Pancreas (tissue), 10 donors: ENCODE results near the gene ZBTB16. TPM values are rescaled to one million over a fixed set of nuclear protein-coding genes. Genes with fewer than 3 reads are reported as not detected.
A peak's percentile ranks its signal among the peaks of the same experiment; 100 is the strongest.

Source experiments
- ATAC-seq, 4 donors: fragments of 200-7000 bp; cut with Tn5 transposase; one replicate each; pipeline versions ENCODE4 v1.8.0 to v1.9.1; 2020; ENCODE audit warnings: mild to moderate bottlenecking in 4 of 4, moderate library complexity in 4 of 4
- DNase-seq, 6 donors: peaks; one replicate each; pipeline ENCODE4 v3.0.0-alpha.2; 2020
- FAIRE-seq: peaks from 2 replicates; lab custom pipeline; 2012; peaks lifted over from hg19 to GRCh38; lab: Jason Lieb, UNC
- H3K27ac ChIP-seq, 4 donors: fragments of 200-600 bp; sonication (generic); 1 replicate in 3 of 4; 2 replicates in 1 of 4; pipeline versions ENCODE4 v1.5.0 to v1.8.0; 2020
- H3K27me3 ChIP-seq, 4 donors: fragments of 200-600 bp; one replicate each; pipeline ENCODE4 v1.8.0; 2021
- H3K36me3 ChIP-seq, 3 donors: fragments of 200-600 bp; sonication (generic) in 1 of 3; one replicate each; pipeline versions ENCODE4 v1.5.0 to v1.8.0; 2020 to 2021
- H3K4me1 ChIP-seq, 3 donors: fragments of 200-600 bp; one replicate each; pipeline ENCODE4 v1.8.0; 2021
- H3K4me3 ChIP-seq, 4 donors: fragments of 200-600 bp; sonication (generic) in 2 of 4; one replicate each; pipeline versions ENCODE4 v1.5.0 to v1.8.0; 2020 to 2021
- H3K9me3 ChIP-seq, 4 donors: fragments of 200-600 bp; one replicate each; pipeline ENCODE4 v1.8.0; 2021
- WGBS, 2 donors: extraction: QIAGEN DNeasy Blood & Tissue Kit; methylation state at CpG; one replicate each; pipeline ENCODE4 v1.1.7; 2013; 5-methylcytosine and 5-hydroxymethylcytosine counted together
- intact Hi-C, 3 donors: fragments of 100-400 bp; cut with DNase I; formaldehyde crosslinking; loops; one replicate each; pipeline versions ENCODE4 v1.11.1 to v1.14.2; 2022
- polyA plus RNA-seq, 2 donors: library from polyadenylated mRNA; stranded (reverse); fragments of 200-250 nt; gene quantifications; one replicate each; pipeline ENCODE4 v1.2.3, GENCODE V29; 2013
- total RNA-seq, 6 donors: library from RNA; stranded (reverse); fragmentation: NEBNext Ultra II Directional in 4 of 6; extraction: Animal tissue kit (Norgen Biotek cat#: 25700) in 4 of 6; gene quantifications; one replicate each; pipeline versions ENCODE4 v1.2.1 to v1.2.4, GENCODE V29; 2021 to 2023
- TF ChIP-seq, protein P1 (sequence below), 4 donors: fragments of 200-600 bp; sonication (generic) in 3 of 4; IDR thresholded peaks; one replicate each; pipeline versions ENCODE4 v1.5.0 to v1.8.0; 2021; ENCODE audit warnings: antibody characterized with exemption in 4 of 4
- donor health status: healthy with polysubstance abuse.
- donor health status: DM: no; HTN: no; CAD: no; lungs with moderate emphysema.
- donor health status: DM: no; HTN: no; CAD: no.
- donor health status: control.
- donor health status: control.
- donor health status: Bipolar disorder and iron deficiency.
- donor health status: DM: yes; HTN: yes; CAD: no.
- donor health status: DM: no; HTN: no; CAD: no.
- donor health status: DM: no; HTN: no; CAD: no.
- donor health status: DM: yes; HTN: yes; CAD: no.

ZBTB16 gene
- total and polyA plus RNA-seq, 8 donors, result 8.1 to 76.4 (median 42.3) TPM

DNA sequence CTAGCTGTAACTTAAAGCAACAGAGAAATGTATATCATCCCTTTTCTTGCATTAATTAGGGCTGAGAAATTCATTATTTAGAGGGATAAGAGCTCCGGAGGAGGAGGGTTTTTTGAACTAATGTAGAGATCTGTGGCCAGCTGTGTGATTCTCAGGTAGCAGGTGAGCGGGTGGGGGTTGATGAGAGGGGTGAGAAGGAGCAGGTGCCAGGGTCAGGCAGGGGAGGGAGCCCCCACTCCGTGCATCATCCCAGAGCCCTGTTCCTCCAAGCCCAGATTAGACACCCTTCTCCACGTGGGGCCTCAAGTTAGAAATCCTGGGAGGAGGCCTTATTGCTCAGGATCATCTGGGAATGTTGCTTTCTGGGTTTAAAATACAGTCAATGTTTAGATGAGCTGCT lies 24.9 kb downstream of the ZBTB16 start:
- TF ChIP-seq, protein P1, sequence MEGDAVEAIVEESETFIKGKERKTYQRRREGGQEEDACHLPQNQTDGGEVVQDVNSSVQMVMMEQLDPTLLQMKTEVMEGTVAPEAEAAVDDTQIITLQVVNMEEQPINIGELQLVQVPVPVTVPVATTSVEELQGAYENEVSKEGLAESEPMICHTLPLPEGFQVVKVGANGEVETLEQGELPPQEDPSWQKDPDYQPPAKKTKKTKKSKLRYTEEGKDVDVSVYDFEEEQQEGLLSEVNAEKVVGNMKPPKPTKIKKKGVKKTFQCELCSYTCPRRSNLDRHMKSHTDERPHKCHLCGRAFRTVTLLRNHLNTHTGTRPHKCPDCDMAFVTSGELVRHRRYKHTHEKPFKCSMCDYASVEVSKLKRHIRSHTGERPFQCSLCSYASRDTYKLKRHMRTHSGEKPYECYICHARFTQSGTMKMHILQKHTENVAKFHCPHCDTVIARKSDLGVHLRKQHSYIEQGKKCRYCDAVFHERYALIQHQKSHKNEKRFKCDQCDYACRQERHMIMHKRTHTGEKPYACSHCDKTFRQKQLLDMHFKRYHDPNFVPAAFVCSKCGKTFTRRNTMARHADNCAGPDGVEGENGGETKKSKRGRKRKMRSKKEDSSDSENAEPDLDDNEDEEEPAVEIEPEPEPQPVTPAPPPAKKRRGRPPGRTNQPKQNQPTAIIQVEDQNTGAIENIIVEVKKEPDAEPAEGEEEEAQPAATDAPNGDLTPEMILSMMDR (IDR thresholded peaks at IDR 0.05), result no peak
- Histone ChIP-seq H3K27ac (peak overlapping the region; percentile 51 to 68 (median 56)), H3K27me3 (no peaks in the 10 kb centered on the region), H3K4me3 (no peak overlapping the region), H3K36me3 (peaks cover 0 to 7% (median 2%) of the 10 kb centered on the region in 3 donors), H3K4me1 (peaks cover 58 to 87% (median 75%) of the 10 kb centered on the region in 3 donors), H3K9me3 (no peaks in the 10 kb centered on the region)
- intact Hi-C loops, result no loop called here
- DNase-seq (peak in 5 of 6 donors; percentile 56 to 82 (median 74)), FAIRE-seq (no peak), ATAC-seq (peak; percentile 33 to 59 (median 51))
- WGBS, 2 donors, result 20 to 21% methylated on average over 4 of the region's 4 CpGs

DNA sequence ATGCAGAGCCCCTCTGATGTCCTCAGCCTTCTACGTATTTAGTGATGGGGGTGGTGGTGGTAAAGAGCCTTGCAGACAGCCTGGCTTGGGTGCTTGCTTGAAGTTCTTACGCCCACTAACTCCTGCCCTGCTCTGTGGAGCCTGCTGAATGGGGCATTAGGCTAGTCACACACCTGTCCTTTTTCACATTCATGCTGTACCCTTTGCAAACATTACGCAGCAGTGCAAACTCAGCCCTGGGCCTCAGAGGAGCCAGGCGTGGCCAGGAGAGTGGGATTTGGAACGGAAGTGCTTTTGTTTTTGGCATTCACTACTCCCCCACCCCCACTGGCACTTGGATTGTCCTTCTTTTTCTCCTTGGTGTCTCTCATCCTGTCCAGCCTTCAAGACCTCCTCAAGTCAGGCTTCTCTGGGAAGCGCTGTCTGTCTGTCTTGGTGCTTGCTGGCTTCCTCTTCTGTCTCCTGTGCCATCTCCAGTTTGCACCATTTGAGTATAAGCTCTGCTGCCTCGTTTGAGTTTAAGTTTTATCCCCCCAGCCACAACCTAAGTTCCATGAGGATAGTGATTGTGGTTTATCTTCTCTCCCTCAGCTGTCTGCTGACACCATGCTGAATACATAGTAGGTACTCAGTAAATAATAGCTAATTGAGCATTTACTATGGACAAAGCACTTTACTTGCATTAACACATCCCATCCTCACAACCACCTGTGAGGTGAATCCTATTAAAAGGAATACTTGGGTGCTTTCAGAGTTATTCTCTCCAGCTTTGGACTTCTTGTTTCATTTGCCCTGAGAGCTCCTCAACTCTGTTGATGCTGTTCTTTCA lies 26.7 kb downstream of the ZBTB16 start:
- FAIRE-seq (no peak), DNase-seq (peak; percentile 75 to 91 (median 86)), ATAC-seq (peak; percentile 83 to 88 (median 86))
- Histone ChIP-seq H3K9me3 (no peaks in the 10 kb centered on the region), H3K36me3 (peaks cover 0 to 7% (median 2%) of the 10 kb centered on the region in 3 donors), H3K27ac (peak overlapping the region; percentile 53 to 68 (median 58)), H3K27me3 (no peaks in the 10 kb centered on the region), H3K4me3 (no peak overlapping the region), H3K4me1 (peaks cover 58 to 75% (median 66%) of the 10 kb centered on the region in 3 donors)
- TF ChIP-seq, protein P1 (IDR thresholded peaks at IDR 0.05), result no peak
- WGBS, 2 donors, result 24 to 37% methylated on average over 7 of the region's 7 CpGs
- intact Hi-C loops, result no loop called here

DNA sequence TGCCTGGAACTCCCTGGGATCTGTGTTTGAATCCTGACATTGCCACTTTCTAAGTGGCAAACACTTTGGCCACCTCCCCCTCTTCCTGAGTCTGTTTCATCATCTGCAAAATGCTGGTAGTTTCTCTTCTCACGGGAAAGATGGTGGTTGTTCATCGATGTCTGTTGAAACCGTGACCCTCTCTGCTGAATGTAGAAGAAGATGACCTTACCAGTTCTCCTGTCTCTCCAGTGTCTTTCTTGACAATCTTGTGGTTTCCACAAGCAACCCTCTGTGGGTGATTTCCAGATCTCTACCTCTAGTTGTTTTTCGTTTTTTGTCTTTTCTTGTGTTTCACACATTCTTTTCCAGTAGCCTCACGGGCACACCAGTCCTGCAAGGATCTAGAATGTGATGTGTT lies 27.5 kb downstream of the ZBTB16 start:
- no peak for ATAC-seq
- 82 to 83% methylated on average over 5 of the region's 5 CpGs for WGBS, 2 donors
- Histone ChIP-seq H3K4me3 (no peak overlapping the region), H3K27ac (no peak overlapping the region), H3K36me3 (peaks cover 0 to 7% (median 2%) of the 10 kb centered on the region in 3 donors), H3K4me1 (peaks cover 58 to 71% (median 59%) of the 10 kb centered on the region in 3 donors), H3K27me3 (no peaks in the 10 kb centered on the region), H3K9me3 (no peaks in the 10 kb centered on the region)
- TF ChIP-seq, protein P1 (IDR thresholded peaks at IDR 0.05), result no peak
- DNase-seq, result no peak
- intact Hi-C loops, result no loop called here
- no peak for FAIRE-seq

DNA sequence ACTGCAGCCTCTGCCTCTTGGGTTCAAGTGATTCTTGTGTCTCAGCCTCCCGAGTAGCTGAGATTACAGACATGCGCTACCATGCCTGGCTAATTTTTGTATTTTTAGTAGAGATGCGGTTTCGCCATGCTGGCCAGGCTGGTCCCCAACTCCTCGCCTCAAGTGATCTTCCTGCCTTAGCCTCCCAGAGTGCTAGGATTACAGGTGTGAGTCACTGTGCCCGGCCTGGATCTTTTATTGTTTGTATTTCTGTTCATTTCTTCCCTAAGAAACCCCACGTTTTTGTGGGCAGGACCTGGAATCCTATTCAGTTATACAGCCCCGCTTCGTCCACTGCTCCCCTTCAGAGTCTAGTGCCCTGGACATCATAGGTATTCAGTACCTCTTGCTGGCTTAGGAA lies 28.7 kb downstream of the ZBTB16 start:
- peak in 1 of 6 donors; percentile 23 for DNase-seq
- ATAC-seq, result no peak
- H3K9me3 ChIP-seq, result no peaks in the 10 kb centered on the region
- H3K27me3 ChIP-seq, result no peaks in the 10 kb centered on the region
- no peak overlapping the region for H3K27ac ChIP-seq
- no peak for FAIRE-seq
- 74 to 75% methylated on average over 9 of the region's 9 CpGs for WGBS, 2 donors
- H3K36me3 ChIP-seq, result peaks cover 0 to 7% (median 2%) of the 10 kb centered on the region in 3 donors
- intact Hi-C loops, result no loop called here
- no peak overlapping the region for H3K4me3 ChIP-seq
- TF ChIP-seq, protein P1 (IDR thresholded peaks at IDR 0.05), result no peak
- H3K4me1 ChIP-seq, result peaks cover 49 to 68% (median 62%) of the 10 kb centered on the region in 3 donors

DNA sequence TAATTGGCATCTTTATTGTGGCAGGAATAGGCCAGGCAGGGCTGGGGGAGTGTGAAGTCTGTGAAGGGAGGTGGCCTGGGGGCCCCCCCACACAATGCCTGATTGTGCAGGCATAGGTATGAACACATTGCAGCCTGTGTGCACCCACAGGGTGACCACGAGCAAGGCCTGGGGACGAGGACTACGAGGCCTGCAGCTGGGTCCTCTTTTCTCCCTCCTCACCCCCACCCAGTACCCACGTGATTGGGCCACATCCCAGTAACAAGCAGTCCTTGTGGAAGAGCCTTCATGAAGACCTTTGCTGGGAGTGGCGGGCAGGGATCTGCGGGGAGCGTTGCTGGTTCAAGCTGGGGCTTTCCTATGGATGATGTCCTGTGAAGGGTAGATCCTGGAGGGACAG lies 29.3 kb downstream of the ZBTB16 start:
- Histone ChIP-seq H3K9me3 (no peaks in the 10 kb centered on the region), H3K36me3 (peaks cover 0 to 7% (median 2%) of the 10 kb centered on the region in 3 donors), H3K4me1 (peaks cover 43 to 67% (median 60%) of the 10 kb centered on the region in 3 donors), H3K27me3 (no peaks in the 10 kb centered on the region), H3K4me3 (no peak overlapping the region), H3K27ac (no peak overlapping the region)
- no peak for ATAC-seq
- DNase-seq, result peak in 1 of 6 donors; percentile 44
- TF ChIP-seq, protein P1 (IDR thresholded peaks at IDR 0.05), result no peak
- intact Hi-C loops, result no loop called here
- WGBS, 2 donors, result 69 to 78% methylated on average over 7 of the region's 7 CpGs
- FAIRE-seq, result no peak
